Motor neuron (in vitro differentiated cells): ENCODE results near the gene NKX1-2. TPM values are rescaled to one million over a fixed set of nuclear protein-coding genes. Genes with fewer than 3 reads are reported as not detected.
"Not testable (repeated sequence)": the region's sequence is repeated elsewhere in the genome, so short reads cannot be mapped to it uniquely, and the experiment has no call there.

ENCODE experiments used
- ATAC-seq, 8 experiments: fragments of 200-7000 bp; cut with Tn5 transposase; replicated peaks in 6 of 8; 2 replicates each; pipeline ENCODE4 v1.8.0; 2021; ENCODE audit warnings: mild to moderate bottlenecking in 8 of 8, moderate library complexity in 8 of 8
- H3K27ac ChIP-seq, 2 donors: fragments of 250-450 bp; sonication (Bioruptor Pico); 2 replicates each; pipeline ENCODE4 v1.9.0; 2021; ENCODE audit warnings: antibody characterized with exemption in 2 of 2, mild to moderate bottlenecking in 2 of 2, moderate library complexity in 1 of 2
- H3K4me1 ChIP-seq, 2 donors: fragments of 250-450 bp; sonication (Bioruptor Pico); replicated peaks in 1 of 2; 2 replicates each; pipeline ENCODE4 v1.6.1; 2021; ENCODE audit warnings: antibody characterized with exemption in 2 of 2, mild to moderate bottlenecking in 2 of 2, moderate library complexity in 1 of 2
- H3K4me3 ChIP-seq, 5 donors: fragments of 250-450 bp; sonication (Bioruptor Pico); 2 replicates each; pipeline ENCODE4 v1.9.0; 2021; ENCODE audit warnings: antibody characterized with exemption in 5 of 5, mild to moderate bottlenecking in 5 of 5, moderate library complexity in 4 of 5
- WGBS, 10 experiments: fragments of 450-650 bp; shearing (Covaris generic); methylation state at CpG; one replicate each; pipeline ENCODE4 v1.0.0; 2022; 5-methylcytosine and 5-hydroxymethylcytosine counted together
- in situ Hi-C, 9 experiments: fragments of 400-800 bp; cut with MboI; loops; one replicate each; pipeline ENCODE4 v1.15.0; 2021; ENCODE audit warnings: low sequenced_read_pairs in 9 of 9, low pct_unique_long_range_greater_than_20kb in 2 of 9; ENCODE audit not compliant: unreplicated experiment in 9 of 9
- total RNA-seq, 8 experiments: library from RNA; unstranded; fragments of 300-600 nt; gene quantifications; 2 replicates each; pipeline versions ENCODE4 v1.2.3 to v1.2.4, GENCODE V29; 2022

NKX1-2 gene
- total RNA-seq, 8 experiments from 2014 or later, result 0.09 to 2.6 (median 0.25) TPM; not detected in 4

DNA sequence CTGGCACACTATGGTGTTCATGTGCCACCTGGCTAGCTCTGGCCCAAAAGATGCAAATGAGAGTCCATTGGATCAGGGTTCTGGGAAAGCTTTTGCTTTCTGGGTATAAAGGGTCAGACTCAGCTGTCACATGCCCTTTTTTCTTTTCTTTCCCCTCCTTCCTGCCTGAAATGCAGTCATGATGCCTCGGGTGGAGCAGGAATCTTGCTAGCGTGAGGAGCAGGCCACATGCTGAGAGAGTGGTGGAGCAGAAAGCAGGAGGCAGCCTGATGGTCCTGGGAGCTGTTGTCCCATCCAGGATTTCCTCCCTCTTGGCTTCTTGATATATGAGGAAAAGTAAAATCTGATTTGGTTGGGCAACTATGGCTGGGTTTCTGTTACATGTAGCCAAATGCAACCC is 9.1 kb upstream of the NKX1-2 start:
- Histone ChIP-seq H3K4me1 (no peaks in the 10 kb centered on the region), H3K27ac (no peak overlapping the region), H3K4me3 (no peak overlapping the region)
- no peak for ATAC-seq
- in situ Hi-C loops, result no loop called here
- 40 to 63% (median 43%) methylated on average over 2 of the region's 2 CpGs; no CpG with 5 or more reads in 7 of the 10 experiments for WGBS, 10 experiments

GRCh38 chr10:124458473-124458872 is 8.6 kb upstream of the NKX1-2 start:
- no peak overlapping the region for H3K27ac ChIP-seq
- ATAC-seq, result no peak
- 5 to 100% (median 89%) methylated on average over 2 to 4 of the region's 4 CpGs; no CpG with 5 or more reads in 3 of the 10 experiments for WGBS, 10 experiments
- H3K4me3 ChIP-seq, result no peak overlapping the region
- in situ Hi-C loops, result no loop called here
- no peaks in the 10 kb centered on the region for H3K4me1 ChIP-seq

GRCh38 chr10:124455441-124455840 is 5.6 kb upstream of the NKX1-2 start:
- H3K27ac ChIP-seq, result no peak overlapping the region
- WGBS, 10 experiments, result 0 to 100% (median 73%) methylated on average over 1 to 3 of the region's 7 CpGs; no CpG with 5 or more reads in 5 of the 10 experiments
- H3K4me1 ChIP-seq, result no peaks in the 10 kb centered on the region
- no peak for ATAC-seq
- in situ Hi-C loops, result no loop called here
- no peak overlapping the region for H3K4me3 ChIP-seq

GRCh38 chr10:124453960-124454610 is 4.2 kb upstream of the NKX1-2 start:
- no peak overlapping the region for H3K4me3 ChIP-seq
- H3K4me1 ChIP-seq, result peaks cover 6 to 7% of the 10 kb centered on the region in 2 donors
- no peak for ATAC-seq
- 0 to 67% (median 32%) methylated on average over 1 to 8 of the region's 8 CpGs; no CpG with 5 or more reads in 1 of the 10 experiments for WGBS, 10 experiments
- no peak overlapping the region for H3K27ac ChIP-seq
- in situ Hi-C loops, result no loop called here

- in situ Hi-C loops, result no loop called here
- Histone ChIP-seq H3K4me1 (peaks cover 15 to 17% of the 10 kb centered on the region in 2 donors), H3K4me3 (no peak overlapping the region), H3K27ac (no peak overlapping the region)
- no peak for ATAC-seq
- WGBS, 10 experiments, result 0 to 33% (median 7%) methylated on average over 1 to 5 of the region's 6 CpGs; no CpG with 5 or more reads in 1 of the 10 experiments
These were observed 1.4 kb upstream of the NKX1-2 start for GRCh38 chr10:124451276-124451675.

GRCh38 chr10:124450783-124451057 is 885 bp upstream of the NKX1-2 start:
- in situ Hi-C loops, result no loop called here
- no peak for ATAC-seq
- Histone ChIP-seq H3K27ac (no peak overlapping the region), H3K4me3 (no peak overlapping the region), H3K4me1 (peaks cover 15 to 17% of the 10 kb centered on the region in 2 donors)
- WGBS, 10 experiments, result 0 to 41% (median 7%) methylated on average over 1 to 3 of the region's 5 CpGs; no CpG with 5 or more reads in 5 of the 10 experiments

GRCh38 chr10:124449170-124450011 is 444 bp downstream of the NKX1-2 start:
- peak overlapping the region; percentile 13 to 35 (median 23) for H3K4me3 ChIP-seq
- 0 to 7% (median 1%) methylated on average over 1 to 19 of the region's 59 CpGs; no CpG with 5 or more reads in 5 of the 10 experiments for WGBS, 10 experiments

GRCh38 chr10:124448696-124449169 is 1.1 kb downstream of the NKX1-2 start:
- no peak overlapping the region for H3K4me3 ChIP-seq
- H3K27ac ChIP-seq, result no peak overlapping the region
- in situ Hi-C loops, result no loop called here
- 0 to 40% (median 5%) methylated on average over 1 to 12 of the region's 26 CpGs; no CpG with 5 or more reads in 5 of the 10 experiments for WGBS, 10 experiments
- ATAC-seq, result no peak
- peaks cover 15 to 17% of the 10 kb centered on the region in 2 donors for H3K4me1 ChIP-seq

More at GRCh38 chr10:124449170-124450011, 444 bp downstream of the NKX1-2 start:
- Histone ChIP-seq H3K4me1 (peaks cover 15 to 17% of the 10 kb centered on the region in 2 donors), H3K27ac (no peak overlapping the region)
- in situ Hi-C loops, result no loop called here
- ATAC-seq, result peak in 5 of 8 experiments; percentile 6 to 15 (median 13)

DNA sequence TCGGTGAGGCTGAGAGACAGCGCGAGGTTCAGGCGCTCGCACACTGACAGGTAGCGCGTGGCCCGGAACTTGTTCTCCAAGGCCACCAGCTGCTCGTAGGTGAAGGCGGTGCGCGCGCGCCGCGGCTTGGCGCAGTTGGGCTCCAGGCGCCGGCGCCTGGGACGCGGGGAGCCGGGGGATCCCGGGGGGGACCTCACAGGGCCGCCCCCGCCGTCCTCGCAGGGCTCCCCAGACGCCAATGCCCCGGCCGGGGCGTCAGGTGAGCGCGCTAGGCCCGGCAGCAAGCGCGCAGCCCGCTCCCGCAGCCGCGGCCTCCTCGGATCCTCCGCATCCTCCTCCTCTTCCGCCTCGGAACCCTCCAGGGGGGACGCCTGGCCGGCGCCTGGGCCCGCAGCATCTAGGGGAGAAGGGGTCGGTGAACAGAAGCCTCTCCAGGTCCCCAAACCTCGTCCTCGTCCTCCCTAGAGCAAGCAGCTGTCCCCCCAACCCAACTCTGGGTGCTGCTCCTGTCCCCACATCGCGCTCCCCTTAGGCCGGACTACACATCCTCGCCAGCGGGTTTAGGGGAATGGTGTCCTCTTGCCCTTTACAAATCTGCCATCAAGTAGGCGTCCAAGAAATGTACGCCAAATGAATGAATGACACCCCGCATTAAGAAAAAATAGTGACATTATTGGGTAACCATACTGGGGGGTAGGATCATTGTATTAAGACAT is 1.9 kb downstream of the NKX1-2 start:
- H3K27ac ChIP-seq, result no peak overlapping the region
- 0 to 20% (median 1%) methylated on average over 2 to 7 of the region's 60 CpGs; no CpG with 5 or more reads in 6 of the 10 experiments for WGBS, 10 experiments
- ATAC-seq, result peak in 3 of 8 experiments; percentile 19 to 28 (median 19)
- H3K4me1 ChIP-seq, result peaks cover 15 to 17% of the 10 kb centered on the region in 2 donors
- peak overlapping the region; percentile 12 to 30 (median 21) for H3K4me3 ChIP-seq
- in situ Hi-C loops, result no loop called here

- WGBS, 10 experiments, result 0 to 84% (median 36%) methylated on average over 1 to 21 of the region's 71 CpGs; no CpG with 5 or more reads in 2 of the 10 experiments
- in situ Hi-C loops, result no loop called here
- peaks cover 15 to 17% of the 10 kb centered on the region in 2 donors for H3K4me1 ChIP-seq
- no peak overlapping the region for H3K27ac ChIP-seq
- peak overlapping the region; percentile 12 to 30 (median 21) for H3K4me3 ChIP-seq
- ATAC-seq, result peak in 1 of 8 experiments; percentile 6
These were observed 2.7 kb downstream of the NKX1-2 start for GRCh38 chr10:124446830-124447750.

DNA sequence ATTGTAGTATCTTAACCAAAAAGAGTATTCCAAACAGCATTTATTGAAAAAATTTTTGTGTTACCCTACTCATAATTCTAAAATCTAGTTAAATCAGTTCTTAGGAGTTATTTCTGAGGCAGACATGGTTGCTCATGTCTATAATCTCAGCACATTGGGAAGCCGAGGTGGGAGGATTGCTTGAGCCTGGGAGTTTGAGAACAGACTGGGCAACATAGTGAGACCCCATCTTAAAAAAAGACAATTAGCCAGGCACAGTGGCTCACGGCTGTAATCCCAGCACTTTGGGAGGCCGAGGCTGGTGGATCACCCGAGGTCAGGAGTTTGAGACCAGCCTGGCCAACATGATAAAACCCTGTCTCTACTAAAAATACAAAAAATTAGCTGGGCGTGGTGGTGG is 8.1 kb downstream of the NKX1-2 start:
- H3K27ac ChIP-seq, ATAC-seq, H3K4me1 ChIP-seq, in situ Hi-C loops, H3K4me3 ChIP-seq: not testable (repeated sequence)
- WGBS, 10 experiments, result 46 to 95% (median 71%) methylated on average over 1 to 5 of the region's 5 CpGs; no CpG with 5 or more reads in 4 of the 10 experiments

DNA sequence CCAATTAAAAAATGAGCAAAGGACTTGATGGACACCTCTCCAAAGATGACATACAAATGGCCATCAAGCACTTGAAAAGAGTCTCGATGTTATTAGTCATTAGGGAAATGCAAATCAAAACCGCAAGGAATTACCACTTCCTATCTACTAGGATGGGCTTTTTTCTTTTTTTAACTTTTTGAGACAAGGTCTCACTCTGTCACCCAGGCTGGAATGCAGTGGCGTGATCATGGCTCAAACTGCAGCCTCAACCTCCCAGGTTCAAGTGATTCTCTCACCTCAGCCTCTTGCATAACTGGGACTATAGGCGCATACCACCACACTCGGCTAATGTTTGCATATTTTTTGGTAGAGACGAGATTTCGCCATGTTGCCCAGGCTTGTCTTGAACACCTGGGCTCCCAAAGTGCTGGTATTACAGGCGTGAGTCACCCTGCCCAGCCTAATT is 13.6 kb downstream of the NKX1-2 start:
- WGBS, 10 experiments, result 33 to 100% (median 80%) methylated on average over 1 to 8 of the region's 8 CpGs; no CpG with 5 or more reads in 1 of the 10 experiments
- Histone ChIP-seq H3K4me3 (no peak overlapping the region), H3K4me1 (no peaks in the 10 kb centered on the region), H3K27ac (no peak overlapping the region)
- ATAC-seq, result no peak
- in situ Hi-C loops, result no loop called here
